IMR-90 (cell line): ENCODE results near the gene HASPIN. TPM values are rescaled to one million over a fixed set of nuclear protein-coding genes. Genes with fewer than 3 reads are reported as not detected.

ENCODE experiments used
- ATAC-seq: fragments of 200-7000 bp; cut with Tn5 transposase; 2 replicates; pipeline ENCODE4 v1.9.1; 2020; ENCODE audit warnings: low read depth, mild to moderate bottlenecking, moderate library complexity
- BruUV-seq: library from RNA; stranded (reverse); fragments of 400-500 nt; replicated peaks from 2 replicates; lab custom pipeline; 2021; lab: Mats Ljungman, UMichigan
- CTCF ChIA-PET: fragments of 300-600 bp; formaldehyde crosslinking; extraction: SDS; loops from one replicate; lab custom pipeline; 2021; ENCODE audit warnings: antibody characterized with exemption; lab: Yijun Ruan, JAX
- POLR2A ChIA-PET: fragments of 300-600 bp; sonication (Branson Sonifier 250); formaldehyde crosslinking; loops from one replicate; lab custom pipeline; 2022; ENCODE audit warnings: antibody characterized with exemption; ENCODE audit not compliant: unreplicated experiment; lab: Charles Lee
- DNase-seq: peaks from one replicate; pipeline ENCODE4 v3.0.0; 2013
- H2AFZ ChIP-seq: replicated peaks from 2 replicates; pipeline ENCODE3; 2013; ENCODE audit warnings: low read length, mild to moderate bottlenecking; ENCODE audit not compliant: poor library complexity
- H2AK5ac ChIP-seq: 2 replicates; pipeline ENCODE4 v1.6.1; 2013; ENCODE audit warnings: low read depth, low read length, inconsistent platforms
- H2AK9ac ChIP-seq: replicated peaks from 2 replicates; pipeline ENCODE3; 2013; ENCODE audit warnings: mild to moderate bottlenecking, low read depth, low read length, moderate library complexity; ENCODE audit not compliant: poor library complexity
- H2BK120ac ChIP-seq: 2 replicates; pipeline ENCODE4 v1.6.1; 2013; ENCODE audit warnings: low read depth, low read length, inconsistent platforms
- H2BK15ac ChIP-seq: 3 replicates; pipeline ENCODE4 v1.6.1; 2013; ENCODE audit warnings: low read depth, low read length, inconsistent platforms
- H2BK20ac ChIP-seq: 2 replicates; pipeline ENCODE4 v1.6.1; 2013; ENCODE audit warnings: low read depth, mild to moderate bottlenecking, inconsistent platforms, low read length, moderate library complexity
- H2BK5ac ChIP-seq: 2 replicates; pipeline ENCODE4 v1.6.1; 2013; ENCODE audit warnings: mild to moderate bottlenecking, low read depth, low read length, inconsistent platforms; ENCODE audit not compliant: poor library complexity, severe bottlenecking
- H3K14ac ChIP-seq: replicated peaks from 2 replicates; pipeline ENCODE4 v1.6.1; 2013; ENCODE audit warnings: low read depth, low read length, inconsistent platforms
- H3K18ac ChIP-seq: 2 replicates; pipeline ENCODE4 v1.6.1; 2013; ENCODE audit warnings: low read depth, low read length, control low read depth
- H3K23ac ChIP-seq: 2 replicates; pipeline ENCODE4 v1.6.1; 2013; ENCODE audit warnings: low read depth, low read length, inconsistent platforms
- H3K27ac ChIP-seq: 2 replicates; pipeline ENCODE4 v1.5.1; 2013; ENCODE audit warnings: mild to moderate bottlenecking, control low read depth, low read length; ENCODE audit not compliant: insufficient read depth
- H3K27me3 ChIP-seq: 2 replicates; pipeline ENCODE4 v1.6.1; 2013; ENCODE audit warnings: low read length; ENCODE audit not compliant: control insufficient read depth, insufficient read depth
- H3K36me3 ChIP-seq: 2 replicates; pipeline ENCODE4 v1.6.1; 2013; ENCODE audit warnings: low read length, mixed read lengths; ENCODE audit not compliant: control insufficient read depth, insufficient read depth
- H3K4ac ChIP-seq: 2 replicates; pipeline ENCODE4 v1.6.1; 2013; ENCODE audit warnings: low read depth, low read length, inconsistent platforms
- H3K4me1 ChIP-seq: 2 replicates; pipeline ENCODE4 v1.6.1; 2013; ENCODE audit warnings: low read length, mixed read lengths; ENCODE audit not compliant: control insufficient read depth, insufficient read depth
- H3K4me2 ChIP-seq: 2 replicates; pipeline ENCODE4 v1.6.1; 2013; ENCODE audit warnings: low read depth, mild to moderate bottlenecking, control low read depth, low read length, moderate library complexity
- H3K4me3 ChIP-seq: 2 replicates; pipeline ENCODE4 v1.5.1; 2013; ENCODE audit warnings: low read depth, mild to moderate bottlenecking, control low read depth, low read length, moderate library complexity; ENCODE audit not compliant: insufficient read depth
- H3K56ac ChIP-seq: 2 replicates; pipeline ENCODE4 v1.6.1; 2013; ENCODE audit warnings: low read length, inconsistent platforms; ENCODE audit not compliant: insufficient read depth; ENCODE audit errors: extremely low read depth
- H3K79me1 ChIP-seq, 2 experiments: 2 replicates each; pipeline ENCODE4 v1.6.1; 2013; ENCODE audit warnings: low read length in 2 of 2, inconsistent platforms in 1 of 2, low read depth in 1 of 2
- H3K9ac ChIP-seq: 2 replicates; pipeline ENCODE4 v1.6.1; 2013; ENCODE audit warnings: low read depth, low read length, control low read depth
- H3K9me1 ChIP-seq: 2 replicates; pipeline ENCODE4 v1.6.1; 2013; ENCODE audit warnings: low read length, inconsistent platforms; ENCODE audit not compliant: insufficient read depth
- H3K9me3 ChIP-seq: 2 replicates; pipeline ENCODE4 v1.6.1; 2013; ENCODE audit warnings: low read length; ENCODE audit not compliant: control insufficient read depth, insufficient read depth
- H4K20me1 ChIP-seq: 2 replicates; pipeline ENCODE4 v1.6.1; 2013; ENCODE audit warnings: low read length, inconsistent platforms; ENCODE audit not compliant: insufficient read depth
- H4K5ac ChIP-seq: 2 replicates; pipeline ENCODE4 v1.6.1; 2013; ENCODE audit warnings: mild to moderate bottlenecking, low read depth, low read length, control low read depth
- H4K8ac ChIP-seq, 2 experiments: 2 replicates each; pipeline ENCODE4 v1.6.1; 2013; ENCODE audit warnings: low read depth in 2 of 2, low read length in 2 of 2, control low read depth in 1 of 2, inconsistent platforms in 1 of 2
- H4K91ac ChIP-seq: 2 replicates; pipeline ENCODE4 v1.6.1; 2013; ENCODE audit warnings: low read depth, low read length, inconsistent platforms; ENCODE audit not compliant: insufficient read depth
- BHLHE40 ChIP-seq: fragments of 150-350 bp; IDR thresholded peaks from 2 replicates; pipeline ENCODE4 v1.6.1; 2016; ENCODE audit warnings: mild to moderate bottlenecking, low read depth, low read length
- CEBPB ChIP-seq: IDR thresholded peaks from 2 replicates; pipeline ENCODE4 v1.6.1; 2012; ENCODE audit warnings: low read depth, low read length, improper control_type of control experiment
- CHD1 ChIP-seq: IDR thresholded peaks from 2 replicates; pipeline ENCODE4 v1.6.1; 2012; ENCODE audit warnings: low read depth, low read length, improper control_type of control experiment
- CTCF ChIP-seq: conservative IDR thresholded peaks from 2 replicates; pipeline ENCODE4 v1.5.1; 2012; ENCODE audit warnings: mild to moderate bottlenecking, low read depth, low read length, improper control_type of control experiment
- FOS ChIP-seq: fragments of 150-350 bp; IDR thresholded peaks from 2 replicates; pipeline ENCODE4 v1.6.1; 2016; ENCODE audit warnings: low read depth, low read length
- MAFK ChIP-seq: IDR thresholded peaks from 2 replicates; pipeline ENCODE4 v1.6.1; 2012; ENCODE audit warnings: low read depth, low read length, improper control_type of control experiment
- MAZ ChIP-seq: IDR thresholded peaks from 2 replicates; pipeline ENCODE4 v1.6.1; 2012; ENCODE audit warnings: low read depth, mild to moderate bottlenecking, low read length, improper control_type of control experiment, moderate library complexity, borderline replicate concordance
- MXI1 ChIP-seq: IDR thresholded peaks from 2 replicates; pipeline ENCODE4 v1.6.1; 2012; ENCODE audit warnings: low read depth, mild to moderate bottlenecking, low read length, moderate library complexity, borderline replicate concordance
- NFE2L2 ChIP-seq: fragments of 150-350 bp; IDR thresholded peaks from 2 replicates; pipeline ENCODE4 v1.6.1; 2016; ENCODE audit warnings: low read depth, mild to moderate bottlenecking, low read length
- POLR2A ChIP-seq: IDR thresholded peaks from 2 replicates; pipeline ENCODE4 v1.6.1; 2012; ENCODE audit warnings: mild to moderate bottlenecking, low read depth, low read length
- RAD21 ChIP-seq: IDR thresholded peaks from 2 replicates; pipeline ENCODE4 v1.6.1; 2012; ENCODE audit warnings: low read length, improper control_type of control experiment
- RCOR1 ChIP-seq: IDR thresholded peaks from 2 replicates; pipeline ENCODE4 v1.6.1; 2012; ENCODE audit warnings: mild to moderate bottlenecking, low read length, improper control_type of control experiment; ENCODE audit not compliant: insufficient replicate concordance
- RFX5 ChIP-seq: IDR thresholded peaks from 2 replicates; pipeline ENCODE4 v1.8.0; 2012; ENCODE audit warnings: low read depth, mild to moderate bottlenecking, low read length, moderate library complexity
- SMC3 ChIP-seq: fragments of 150-350 bp; IDR thresholded peaks from 2 replicates; pipeline ENCODE4 v1.6.1; 2016; ENCODE audit warnings: low read depth, mild to moderate bottlenecking, antibody characterized with exemption, low read length, moderate library complexity
- WGBS, 2 experiments: methylation state at CpG; one replicate each; pipeline versions ENCODE4 v1.1.5 to v1.1.7; 2013; ENCODE audit warnings: missing lambda C conversion rate in 2 of 2; ENCODE audit not compliant: insufficient read length in 1 of 2; ENCODE audit errors: extremely low coverage in 2 of 2; 5-methylcytosine and 5-hydroxymethylcytosine counted together
- dilution Hi-C: fragments of 300-500 bp; cut with HindIII; formaldehyde crosslinking; loops from one replicate; pipeline ENCODE4 v1.14.3; 2018; ENCODE audit warnings: low sequenced_read_pairs; ENCODE audit not compliant: unreplicated experiment
- in situ Hi-C: fragments of 300-500 bp; cut with MboI; formaldehyde crosslinking; loops from 3 replicates; pipeline ENCODE4 v1.14.3; 2019; ENCODE audit warnings: low sequenced_read_pairs, inconsistent platforms, mixed read lengths
- intact Hi-C: fragments of 100-400 bp; cut with micrococcal nuclease; formaldehyde crosslinking; loops from 2 replicates; pipeline ENCODE4 v1.10.0; 2022
- polyA plus RNA-seq, 3 experiments: library from polyadenylated mRNA; depleted of rRNA; stranded (reverse); fragments of >200 nt; gene quantifications; 2 replicates each; pipeline ENCODE4 v1.2.3, GENCODE V29; 2012; ENCODE audit warnings: low replicate concordance in 1 of 3
- total RNA-seq: library from RNA; depleted of rRNA; stranded (reverse); fragments of >200 nt; gene quantifications from 2 replicates; pipeline ENCODE4 v1.2.3, GENCODE V29; 2012
- TF ChIP-seq, protein P1 (sequence below): fragments of 150-350 bp; IDR thresholded peaks from 2 replicates; pipeline ENCODE4 v1.6.1; 2017; ENCODE audit warnings: mild to moderate bottlenecking, antibody characterized with exemption, low read length, low read depth
- TF ChIP-seq, protein P2 (sequence below): fragments of 150-350 bp; IDR thresholded peaks from 2 replicates; pipeline ENCODE4 v1.6.1; 2016; ENCODE audit warnings: low read depth, mild to moderate bottlenecking, low read length, moderate library complexity, borderline replicate concordance

Gene HASPIN
- total and polyA plus RNA-seq, 2 of the 4 experiments (the other 2 are of a cell fraction), result 2.2 to 4.3 TPM

GRCh38 chr17:3766779-3767178 lies 43.1 kb downstream of the HASPIN start:
- H3K4ac ChIP-seq, result no peak overlapping the region
- H3K79me1 ChIP-seq, result no peaks in the 10 kb centered on the region
- H3K23ac ChIP-seq, result no peak overlapping the region
- in situ Hi-C loops (no loop called here), intact Hi-C loops (no loop called here), dilution Hi-C loops (no loop called here)
- no peaks in the 10 kb centered on the region for H3K36me3 ChIP-seq
- no peak overlapping the region for H2BK15ac ChIP-seq
- no peak overlapping the region for H2AFZ ChIP-seq
- no peaks in the 10 kb centered on the region for H4K20me1 ChIP-seq
- no peak overlapping the region for H3K27ac ChIP-seq
- no peak overlapping the region for H2AK9ac ChIP-seq
- no peak overlapping the region for H3K4me2 ChIP-seq
- H2BK5ac ChIP-seq, result no peak overlapping the region
- H3K27me3 ChIP-seq, result peaks cover 2% of the 10 kb centered on the region; the same call in 1 of the 2 replicates
- H4K91ac ChIP-seq, result no peak overlapping the region
- no peak overlapping the region for H3K14ac ChIP-seq
- TF ChIP-seq BHLHE40 (no peak), CHD1 (no peak), SMC3 (no peak), CTCF (no peak), MAZ (no peak), NFE2L2 (no peak), MAFK (no peak), RAD21 (no peak), RFX5 (no peak), CEBPB (no peak), RCOR1 (no peak), FOS (no peak), POLR2A (no peak), MXI1 (no peak)
- TF ChIP-seq, protein P1, sequence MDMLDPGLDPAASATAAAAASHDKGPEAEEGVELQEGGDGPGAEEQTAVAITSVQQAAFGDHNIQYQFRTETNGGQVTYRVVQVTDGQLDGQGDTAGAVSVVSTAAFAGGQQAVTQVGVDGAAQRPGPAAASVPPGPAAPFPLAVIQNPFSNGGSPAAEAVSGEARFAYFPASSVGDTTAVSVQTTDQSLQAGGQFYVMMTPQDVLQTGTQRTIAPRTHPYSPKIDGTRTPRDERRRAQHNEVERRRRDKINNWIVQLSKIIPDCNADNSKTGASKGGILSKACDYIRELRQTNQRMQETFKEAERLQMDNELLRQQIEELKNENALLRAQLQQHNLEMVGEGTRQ, result no peak
- TF ChIP-seq, protein P2, sequence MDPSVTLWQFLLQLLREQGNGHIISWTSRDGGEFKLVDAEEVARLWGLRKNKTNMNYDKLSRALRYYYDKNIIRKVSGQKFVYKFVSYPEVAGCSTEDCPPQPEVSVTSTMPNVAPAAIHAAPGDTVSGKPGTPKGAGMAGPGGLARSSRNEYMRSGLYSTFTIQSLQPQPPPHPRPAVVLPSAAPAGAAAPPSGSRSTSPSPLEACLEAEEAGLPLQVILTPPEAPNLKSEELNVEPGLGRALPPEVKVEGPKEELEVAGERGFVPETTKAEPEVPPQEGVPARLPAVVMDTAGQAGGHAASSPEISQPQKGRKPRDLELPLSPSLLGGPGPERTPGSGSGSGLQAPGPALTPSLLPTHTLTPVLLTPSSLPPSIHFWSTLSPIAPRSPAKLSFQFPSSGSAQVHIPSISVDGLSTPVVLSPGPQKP, result no peak
- CTCF ChIA-PET, result no interaction called here
- DNase-seq (no peak), ATAC-seq (no peak)
- POLR2A ChIA-PET, result no interaction called here
- no peak overlapping the region for H4K5ac ChIP-seq
- WGBS, 2 experiments, result 89% methylated on average over 3 of the region's 8 CpGs; no CpG with 5 or more reads in 1 of the 2 experiments
- H2BK120ac ChIP-seq, result no peak overlapping the region
- H3K9me1 ChIP-seq, result no peaks in the 10 kb centered on the region
- no peak overlapping the region for H3K9ac ChIP-seq
- no peak overlapping the region for H4K8ac ChIP-seq
- H3K18ac ChIP-seq, result no peak overlapping the region
- no peak overlapping the region for H2AK5ac ChIP-seq
- H3K4me1 ChIP-seq, result peaks cover under 1% of the 10 kb centered on the region; the same call in 1 of the 2 replicates
- no peak overlapping the region for H2BK20ac ChIP-seq
- H3K56ac ChIP-seq, result no peak overlapping the region
- no TSS peak for BruUV-seq
- no peak overlapping the region for H3K4me3 ChIP-seq
- peaks cover 7% of the 10 kb centered on the region for H3K9me3 ChIP-seq
